ENCODE measurements around the gene CD2.

GRCh38 chr1:116733476-116734365, 20.5 kb upstream of the CD2 start:
- TF ChIP-seq, protein P1, sequence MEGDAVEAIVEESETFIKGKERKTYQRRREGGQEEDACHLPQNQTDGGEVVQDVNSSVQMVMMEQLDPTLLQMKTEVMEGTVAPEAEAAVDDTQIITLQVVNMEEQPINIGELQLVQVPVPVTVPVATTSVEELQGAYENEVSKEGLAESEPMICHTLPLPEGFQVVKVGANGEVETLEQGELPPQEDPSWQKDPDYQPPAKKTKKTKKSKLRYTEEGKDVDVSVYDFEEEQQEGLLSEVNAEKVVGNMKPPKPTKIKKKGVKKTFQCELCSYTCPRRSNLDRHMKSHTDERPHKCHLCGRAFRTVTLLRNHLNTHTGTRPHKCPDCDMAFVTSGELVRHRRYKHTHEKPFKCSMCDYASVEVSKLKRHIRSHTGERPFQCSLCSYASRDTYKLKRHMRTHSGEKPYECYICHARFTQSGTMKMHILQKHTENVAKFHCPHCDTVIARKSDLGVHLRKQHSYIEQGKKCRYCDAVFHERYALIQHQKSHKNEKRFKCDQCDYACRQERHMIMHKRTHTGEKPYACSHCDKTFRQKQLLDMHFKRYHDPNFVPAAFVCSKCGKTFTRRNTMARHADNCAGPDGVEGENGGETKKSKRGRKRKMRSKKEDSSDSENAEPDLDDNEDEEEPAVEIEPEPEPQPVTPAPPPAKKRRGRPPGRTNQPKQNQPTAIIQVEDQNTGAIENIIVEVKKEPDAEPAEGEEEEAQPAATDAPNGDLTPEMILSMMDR (conservative IDR thresholded peaks at IDR 0.05; ENCODE audit: low read length) = no peak
- no peak for TF ChIP-seq EZH2phosphoT487 (IDR thresholded peaks at IDR 0.05; ENCODE audit: borderline replicate concordance, low read depth, low read length)
